H1 (cell line): Measurements from ENCODE around the gene EXT2. TPM values are rescaled to one million over a fixed set of nuclear protein-coding genes. Genes with fewer than 3 reads are reported as not detected.

Experiments
- CTCF ChIA-PET: fragments of 300-600 bp; sonication (Branson Sonifier 250); formaldehyde crosslinking; loops from one replicate; lab custom pipeline; 2021; ENCODE audit not compliant: partially characterized antibody; lab: Charles Lee
- POLR2A ChIA-PET: fragments of 300-600 bp; sonication (Branson Sonifier 250); formaldehyde crosslinking; loops from one replicate; lab custom pipeline; 2021; ENCODE audit warnings: inconsistent platforms; ENCODE audit not compliant: partially characterized antibody; lab: Charles Lee
- DNase-seq, 2 experiments: peaks; one replicate each; pipeline versions ENCODE4 v3.0.0 to v3.0.0-alpha.2; 2010 to 2022; ENCODE audit warnings: low spot score in 2 of 2, low read depth in 1 of 2, mixed read lengths in 1 of 2
- FAIRE-seq: peaks from 2 replicates; lab custom pipeline; 2011; peaks lifted over from hg19 to GRCh38; lab: Jason Lieb, UNC
- H2AFZ ChIP-seq: 2 replicates; pipeline ENCODE4 v1.8.1; 2012; ENCODE audit warnings: low read length, inconsistent platforms
- H2AK5ac ChIP-seq: 2 replicates; pipeline ENCODE4 v1.6.1; 2013; ENCODE audit warnings: low read depth, low read length
- H2BK120ac ChIP-seq: replicated peaks from 2 replicates; pipeline ENCODE3; 2013; ENCODE audit warnings: low read depth, low read length, inconsistent platforms
- H2BK12ac ChIP-seq: 2 replicates; pipeline ENCODE4 v1.6.1; 2013; ENCODE audit warnings: low read depth, low read length
- H2BK15ac ChIP-seq: 2 replicates; pipeline ENCODE4 v1.6.1; 2013; ENCODE audit warnings: low read length
- H2BK20ac ChIP-seq: 2 replicates; pipeline ENCODE4 v1.6.1; 2013; ENCODE audit warnings: low read length
- H2BK5ac ChIP-seq: 2 replicates; pipeline ENCODE4 v1.6.1; 2013; ENCODE audit warnings: low read depth, low read length
- H3K14ac ChIP-seq: 2 replicates; pipeline ENCODE4 v1.6.1; 2013; ENCODE audit warnings: inconsistent platforms; ENCODE audit not compliant: insufficient read length
- H3K18ac ChIP-seq: 2 replicates; pipeline ENCODE4 v1.6.1; 2013; ENCODE audit warnings: low read length; ENCODE audit errors: extremely low read depth
- H3K23ac ChIP-seq: 2 replicates; pipeline ENCODE4 v1.6.1; 2013; ENCODE audit warnings: inconsistent platforms; ENCODE audit not compliant: insufficient read length
- H3K23me2 ChIP-seq: 2 replicates; pipeline ENCODE4 v1.6.1; 2013; ENCODE audit warnings: low read depth, low read length
- H3K27ac ChIP-seq: 2 replicates; pipeline ENCODE4 v1.6.1; 2011; ENCODE audit warnings: low read depth, low read length, inconsistent platforms
- H3K27me3 ChIP-seq, 4 experiments: replicated peaks in 1 of 4; 1 replicate in 1 of 4; 2 replicates in 3 of 4; pipeline versions ENCODE4 v1.6.1 to v1.8.1; 2011 to 2013; ENCODE audit warnings: low read length in 3 of 4, mild to moderate bottlenecking in 3 of 4, inconsistent platforms in 2 of 4, mixed read lengths in 2 of 4, moderate library complexity in 1 of 4; ENCODE audit not compliant: control insufficient read depth in 3 of 4, insufficient read depth in 3 of 4; ENCODE audit errors: extremely low read depth in 1 of 4
- H3K36me3 ChIP-seq, 4 experiments: 2 replicates each; pipeline versions ENCODE4 v1.6.1 to v1.8.1; 2011 to 2013; ENCODE audit warnings: mild to moderate bottlenecking in 4 of 4, low read length in 3 of 4, moderate library complexity in 2 of 4, control low read depth in 1 of 4, inconsistent platforms in 1 of 4; ENCODE audit not compliant: insufficient read depth in 4 of 4, control insufficient read depth in 2 of 4
- H3K4ac ChIP-seq: replicated peaks from 2 replicates; pipeline ENCODE3; 2013; ENCODE audit warnings: low read length, low read depth, mixed read lengths, inconsistent platforms; ENCODE audit not compliant: insufficient read length
- H3K4me1 ChIP-seq, 4 experiments: replicated peaks in 1 of 4; 1 replicate in 1 of 4; 2 replicates in 3 of 4; pipeline versions ENCODE4 v1.6.1 to v1.8.1; 2011 to 2013; ENCODE audit warnings: low read length in 3 of 4, inconsistent platforms in 2 of 4, mixed read lengths in 1 of 4; ENCODE audit not compliant: insufficient read depth in 4 of 4, control insufficient read depth in 3 of 4
- H3K4me2 ChIP-seq, 2 experiments: 2 replicates each; pipeline versions ENCODE4 v1.6.1 to v1.8.1; 2011 to 2013; ENCODE audit warnings: low read depth in 2 of 2, low read length in 2 of 2, control low read depth in 1 of 2, inconsistent platforms in 1 of 2, mild to moderate bottlenecking in 1 of 2; ENCODE audit not compliant: insufficient read depth in 1 of 2
- H3K4me3 ChIP-seq, 4 experiments: fragments of 200-600, 300-600 bp in 1 of 4; sonication (generic), shearing (Covaris generic), sonication (Bioruptor Twin) in 1 of 4; 2 replicates each; pipeline versions ENCODE4 v1.5.1 to v1.8.1; 2011 to 2016; ENCODE audit warnings: low read length in 4 of 4, low read depth in 3 of 4, control low read depth in 2 of 4, inconsistent platforms in 2 of 4, mild to moderate bottlenecking in 2 of 4, mixed read lengths in 1 of 4, moderate library complexity in 1 of 4; ENCODE audit not compliant: insufficient read depth in 2 of 4; ENCODE audit errors: extremely low read depth in 1 of 4
- H3K56ac ChIP-seq: replicated peaks from 2 replicates; pipeline ENCODE3; 2013; ENCODE audit warnings: low read depth, mild to moderate bottlenecking, mixed read lengths, low read length, inconsistent platforms; ENCODE audit not compliant: insufficient read length
- H3K79me1 ChIP-seq: 2 replicates; pipeline ENCODE4 v1.6.1; 2013; ENCODE audit warnings: low read depth, low read length, control low read depth
- H3K79me2 ChIP-seq, 2 experiments: 2 replicates each; pipeline versions ENCODE4 v1.6.1 to v1.8.1; 2012 to 2013; ENCODE audit warnings: low read length in 2 of 2, mild to moderate bottlenecking in 2 of 2, inconsistent platforms in 1 of 2; ENCODE audit not compliant: insufficient read depth in 2 of 2, control insufficient read depth in 1 of 2
- H3K9ac ChIP-seq, 4 experiments: replicated peaks in 1 of 4; 1 replicate in 1 of 4; 2 replicates in 3 of 4; pipeline versions ENCODE4 v1.6.1 to v1.8.1; 2011 to 2013; ENCODE audit warnings: low read depth in 3 of 4, low read length in 3 of 4, control low read depth in 2 of 4, mild to moderate bottlenecking in 2 of 4, moderate library complexity in 2 of 4, inconsistent platforms in 1 of 4; ENCODE audit errors: extremely low read depth in 1 of 4
- H3K9me3 ChIP-seq, 2 experiments: 2 replicates each; pipeline versions ENCODE4 v1.6.1 to v1.8.1; 2012 to 2013; ENCODE audit warnings: mild to moderate bottlenecking in 2 of 2, moderate library complexity in 2 of 2, control low read depth in 1 of 2, inconsistent platforms in 1 of 2, low read depth in 1 of 2, low read length in 1 of 2, mixed read lengths in 1 of 2; ENCODE audit not compliant: insufficient read depth in 2 of 2
- H4K20me1 ChIP-seq, 2 experiments: replicated peaks in 1 of 2; 2 replicates each; pipeline versions ENCODE3 to v1.8.1; 2011 to 2013; ENCODE audit warnings: inconsistent platforms in 2 of 2, low read length in 2 of 2, mild to moderate bottlenecking in 1 of 2; ENCODE audit not compliant: insufficient read depth in 2 of 2, control insufficient read depth in 1 of 2
- H4K5ac ChIP-seq: 2 replicates; pipeline ENCODE4 v1.6.1; 2013; ENCODE audit warnings: low read length, low read depth, mixed read lengths, inconsistent platforms; ENCODE audit not compliant: insufficient read length
- H4K8ac ChIP-seq: 2 replicates; pipeline ENCODE4 v1.8.0; 2013; ENCODE audit warnings: mild to moderate bottlenecking, moderate library complexity, low read length, inconsistent platforms; ENCODE audit not compliant: insufficient read depth; ENCODE audit errors: extremely low read depth
- H4K91ac ChIP-seq: replicated peaks from 2 replicates; pipeline ENCODE3; 2013; ENCODE audit warnings: low read length, mixed read lengths, inconsistent platforms; ENCODE audit not compliant: insufficient read length
- RXRA ChIP-seq: IDR thresholded peaks from 2 replicates; pipeline ENCODE4 v1.6.1; 2011; ENCODE audit warnings: low read depth, mild to moderate bottlenecking, low read length, moderate library complexity; ENCODE audit not compliant: insufficient read depth
- WGBS, 2 experiments: shearing (Covaris generic) in 1 of 2; methylation state at CpG; one replicate each; pipeline versions ENCODE4 v1.1.6 to v1.1.7; 2013 to 2015; ENCODE audit warnings: low lambda C conversion rate in 2 of 2, mixed read lengths in 2 of 2, inconsistent platforms in 1 of 2, low coverage in 1 of 2, missing lambda C conversion rate in 1 of 2; ENCODE audit not compliant: insufficient replicate concordance in 2 of 2, insufficient coverage in 1 of 2, insufficient read length in 1 of 2; ENCODE audit errors: extremely low coverage in 1 of 2, missing lambda C conversion rate in 1 of 2; 5-methylcytosine and 5-hydroxymethylcytosine counted together
- polyA plus RNA-seq, 7 experiments: library from polyadenylated mRNA; depleted of rRNA in 3 of 7; stranded (reverse) in 5 of 7; unstranded in 2 of 7; fragments of >200 nt in 5 of 7; fragments of 200-250 nt in 2 of 7; gene quantifications; 1 replicate in 5 of 7; 2 replicates in 1 of 7; 4 replicates in 1 of 7; pipeline versions ENCODE4 v1.2.1 to v1.2.3, GENCODE V29; 2011 to 2013; ENCODE audit warnings: missing spikeins in 2 of 7, mixed read lengths in 2 of 7
- total RNA-seq: library from RNA; stranded (reverse); fragmentation: NEBNext Ultra II Directional; extraction: Animal tissue kit (Norgen Biotek cat#: 25700); gene quantifications from 2 replicates; pipeline ENCODE4 v1.2.1, GENCODE V29; 2021

The EXT2 gene
- total and polyA plus RNA-seq, 2 of the 8 experiments (the other 6 are each of a cell fraction or from before 2014, with no cell fraction given): 29.8 to 42.8 TPM

GRCh38 chr11:44267006-44267749 is 171.7 kb downstream of the EXT2 start:
- Histone ChIP-seq H3K27me3 (no peaks in the 10 kb centered on the region), H3K23ac (no peak overlapping the region), H4K5ac (no peak overlapping the region), H3K4ac (no peak overlapping the region), H4K20me1 (no peaks in the 10 kb centered on the region), H2AFZ (no peak overlapping the region), H3K4me1 (no peaks in the 10 kb centered on the region; a peak in 2 of 7 replicates), H4K8ac (no peak overlapping the region), H3K79me2 (no peaks in the 10 kb centered on the region), H3K9me3 (no peaks in the 10 kb centered on the region), H2BK5ac (no peak overlapping the region), H2BK120ac (no peak overlapping the region), H3K4me3 (no peak overlapping the region), H3K36me3 (no peaks in the 10 kb centered on the region), H3K56ac (no peak overlapping the region), H3K9ac (no peak overlapping the region), H3K4me2 (no peak overlapping the region), H3K27ac (no peak overlapping the region), H3K23me2 (no peaks in the 10 kb centered on the region), H2AK5ac (no peak overlapping the region), H3K14ac (no peak overlapping the region), H2BK20ac (no peak overlapping the region), H3K18ac (no peak overlapping the region), H2BK12ac (no peak overlapping the region), H2BK15ac (no peak overlapping the region), H4K91ac (no peak overlapping the region), H3K79me1 (no peaks in the 10 kb centered on the region)
- DNase-seq (no peak), FAIRE-seq (no peak)
- ChIA-PET POLR2A (interaction anchor here (1.7 kb wide), 1 partner anchor 9 kb away, joined by 4 read pairs; no protein-coding TSS in a partner anchor), CTCF (interaction anchor here (0.7 to 3.0 kb wide), 9 partner anchors 9 to 377 kb away, joined by 3 to 20 read pairs (median 5); no protein-coding TSS in a partner anchor)
- WGBS, 2 experiments: 93% methylated on average over 24 of the region's 24 CpGs; no CpG with 5 or more reads in 1 of the 2 experiments
- no peak for TF ChIP-seq RXRA
